ENCODE measurements around the gene DNAH2.
"Not testable (repeated sequence)": the region's sequence is repeated elsewhere in the genome, so short reads cannot be mapped to it uniquely, and the experiment has no call there.

Gene DNAH2

GRCh38 chr17:7780736-7781135 lies 63.2 kb downstream of the DNAH2 start:
- DNase-seq: no peak

GRCh38 chr17:7781429-7781828 lies 63.9 kb downstream of the DNAH2 start:
- DNase-seq: no peak

GRCh38 chr17:7782240-7782639 lies 64.7 kb downstream of the DNAH2 start:
- DNase-seq: no peak

GRCh38 chr17:7786866-7787265 lies 69.3 kb downstream of the DNAH2 start:
- DNase-seq: no peak

- DNase-seq: no peak
Observed at GRCh38 chr17:7789131-7789530, 71.6 kb downstream of the DNAH2 start.

GRCh38 chr17:7790150-7790549 lies 72.6 kb downstream of the DNAH2 start:
- no peak for DNase-seq

GRCh38 chr17:7792611-7793010 lies 75.1 kb downstream of the DNAH2 start:
- no peak for DNase-seq

GRCh38 chr17:7794075-7794663 lies 76.6 kb downstream of the DNAH2 start:
- DNase-seq: no peak

GRCh38 chr17:7797976-7798375 lies 80.4 kb downstream of the DNAH2 start:
- DNase-seq: no peak

GRCh38 chr17:7798839-7799238 lies 81.3 kb downstream of the DNAH2 start:
- DNase-seq: no peak

GRCh38 chr17:7803981-7804380 lies 86.4 kb downstream of the DNAH2 start:
- DNase-seq: no peak

GRCh38 chr17:7806587-7806986 lies 89.0 kb downstream of the DNAH2 start:
- DNase-seq: no peak

- no peak for DNase-seq
Observed at GRCh38 chr17:7807206-7807605, 89.7 kb downstream of the DNAH2 start.

GRCh38 chr17:7809086-7809790 lies 91.7 kb downstream of the DNAH2 start:
- no peak for DNase-seq

- not testable (repeated sequence) for DNase-seq
Observed at GRCh38 chr17:7809791-7810343, 92.3 kb downstream of the DNAH2 start.

- no peak for DNase-seq
Observed at GRCh38 chr17:7811251-7811650, 93.7 kb downstream of the DNAH2 start.

- DNase-seq: no peak
Observed at GRCh38 chr17:7814969-7815368, 97.4 kb downstream of the DNAH2 start.

- no peak for DNase-seq
Observed at GRCh38 chr17:7816926-7817642, 99.5 kb downstream of the DNAH2 start.

GRCh38 chr17:7817643-7817964 lies 100.1 kb downstream of the DNAH2 start:
- no peak for DNase-seq

GRCh38 chr17:7818026-7818425 lies 100.5 kb downstream of the DNAH2 start:
- DNase-seq: no peak

GRCh38 chr17:7818746-7819645 lies 101.5 kb downstream of the DNAH2 start:
- DNase-seq: no peak

GRCh38 chr17:7820231-7820630 lies 102.7 kb downstream of the DNAH2 start:
- no peak for DNase-seq

GRCh38 chr17:7822126-7822525 lies 104.6 kb downstream of the DNAH2 start:
- DNase-seq: no peak
